Tibial nerve (tissue), 4 donors: ENCODE data around the gene PRR13. TPM values are rescaled to one million over a fixed set of nuclear protein-coding genes. Genes with fewer than 3 reads are reported as not detected.

Experiments used
- DNase-seq, 2 donors: peaks; one replicate each; pipeline ENCODE4 v3.0.0-alpha.2; 2019; ENCODE audit warnings: low spot score in 2 of 2
- H3K27ac ChIP-seq, 4 donors: fragments of 200-600 bp; sonication (generic) in 3 of 4; one replicate each; pipeline ENCODE4 v1.5.1; 2017 to 2019; ENCODE audit warnings: mild to moderate bottlenecking in 1 of 4
- H3K27me3 ChIP-seq, 2 donors: fragments of 200-600 bp; sonication (generic) in 1 of 2; one replicate each; pipeline versions ENCODE4 v1.5.1 to v1.6.0; 2017 to 2019
- H3K36me3 ChIP-seq, 3 donors: fragments of 200-600 bp; sonication (generic); one replicate each; pipeline ENCODE4 v1.5.1; 2018 to 2019
- H3K4me1 ChIP-seq, 4 donors: fragments of 200-600 bp; sonication (generic) in 3 of 4; one replicate each; pipeline ENCODE4 v1.5.1; 2017 to 2019
- H3K4me3 ChIP-seq, 4 donors: fragments of 200-600 bp; sonication (generic) in 3 of 4; one replicate each; pipeline ENCODE4 v1.5.1; 2017 to 2019; ENCODE audit warnings: mild to moderate bottlenecking in 1 of 4, moderate library complexity in 1 of 4
- H3K9me3 ChIP-seq, 4 donors: fragments of 200-600 bp; sonication (generic) in 3 of 4; one replicate each; pipeline ENCODE4 v1.5.1; 2017 to 2019
- EP300 ChIP-seq, 2 donors: sonication (generic); formaldehyde crosslinking; IDR thresholded peaks; one replicate each; pipeline ENCODE4 v1.6.1; 2017; ENCODE audit warnings: antibody characterized with exemption in 2 of 2, mild to moderate bottlenecking in 1 of 2
- POLR2A ChIP-seq, 2 donors: fragments of 450-650 bp; IDR thresholded peaks; one replicate each; pipeline ENCODE4 v1.6.1; 2017; ENCODE audit warnings: antibody characterized with exemption in 2 of 2, mild to moderate bottlenecking in 2 of 2, moderate library complexity in 2 of 2
- WGBS, 2 donors: methylation state at CpG; one replicate each; pipeline ENCODE4 v1.1.5; 2018; 5-methylcytosine and 5-hydroxymethylcytosine counted together
- total RNA-seq, 4 donors: library from RNA; depleted of rRNA; stranded (reverse); fragments of >200 nt; gene quantifications; one replicate each; pipeline ENCODE4 v1.1.0, GENCODE V29; 2016
- TF ChIP-seq, protein P1 (sequence below), 5 experiments: fragments of 200-600 bp in 3 of 5; fragments of 450-650 bp in 2 of 5; sonication (generic) in 3 of 5; IDR thresholded peaks; one replicate each; pipeline ENCODE4 v1.5.1; 2016 to 2019; ENCODE audit warnings: antibody characterized with exemption in 5 of 5, mild to moderate bottlenecking in 3 of 5, moderate library complexity in 2 of 5

The PRR13 gene
- total RNA-seq, 4 donors from 2014 or later = 54.6 to 125 (median 57.0) TPM

DNA sequence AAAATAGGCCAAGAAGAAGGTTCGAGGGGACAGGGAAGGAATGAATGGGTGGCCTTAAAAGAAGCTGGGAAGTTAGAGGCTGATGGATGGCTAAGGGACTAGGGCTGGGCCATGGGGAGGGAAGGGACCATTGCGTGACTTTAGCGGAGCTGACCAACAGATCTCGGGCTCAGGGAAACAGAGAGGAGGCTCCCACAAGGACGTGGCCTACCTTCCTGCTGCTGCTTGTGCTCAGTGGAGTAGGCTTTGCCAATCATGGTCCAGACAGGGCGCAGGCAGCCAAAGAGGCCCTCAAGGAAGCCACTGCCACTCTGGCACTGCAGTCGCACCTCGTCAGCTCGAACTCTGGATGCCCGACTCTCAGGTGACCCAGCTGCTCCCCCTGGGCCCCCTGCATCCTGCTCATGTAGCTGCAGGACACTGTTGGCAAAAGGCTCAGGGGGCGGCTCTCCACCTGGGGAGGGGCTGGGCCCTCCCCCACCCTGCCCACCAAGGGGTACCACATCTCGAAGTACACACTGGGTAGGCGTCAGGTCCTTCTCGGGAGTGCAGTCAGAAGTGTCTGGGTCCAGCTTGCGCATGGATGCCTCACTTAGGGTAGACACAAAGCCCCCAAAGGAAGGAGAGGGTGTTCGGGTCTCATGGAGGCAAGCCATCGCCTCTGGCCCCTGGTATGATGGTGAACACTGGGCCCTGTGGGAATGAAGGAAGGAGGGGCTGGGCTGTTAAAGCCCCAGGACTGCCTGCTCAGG is 45.4 kb downstream of the PRR13 start:
- H3K9me3 ChIP-seq = no peaks in the 10 kb centered on the region
- H3K27ac ChIP-seq = peak overlapping the region in 1 of 4 donors; percentile 36
- TF ChIP-seq, protein P1, sequence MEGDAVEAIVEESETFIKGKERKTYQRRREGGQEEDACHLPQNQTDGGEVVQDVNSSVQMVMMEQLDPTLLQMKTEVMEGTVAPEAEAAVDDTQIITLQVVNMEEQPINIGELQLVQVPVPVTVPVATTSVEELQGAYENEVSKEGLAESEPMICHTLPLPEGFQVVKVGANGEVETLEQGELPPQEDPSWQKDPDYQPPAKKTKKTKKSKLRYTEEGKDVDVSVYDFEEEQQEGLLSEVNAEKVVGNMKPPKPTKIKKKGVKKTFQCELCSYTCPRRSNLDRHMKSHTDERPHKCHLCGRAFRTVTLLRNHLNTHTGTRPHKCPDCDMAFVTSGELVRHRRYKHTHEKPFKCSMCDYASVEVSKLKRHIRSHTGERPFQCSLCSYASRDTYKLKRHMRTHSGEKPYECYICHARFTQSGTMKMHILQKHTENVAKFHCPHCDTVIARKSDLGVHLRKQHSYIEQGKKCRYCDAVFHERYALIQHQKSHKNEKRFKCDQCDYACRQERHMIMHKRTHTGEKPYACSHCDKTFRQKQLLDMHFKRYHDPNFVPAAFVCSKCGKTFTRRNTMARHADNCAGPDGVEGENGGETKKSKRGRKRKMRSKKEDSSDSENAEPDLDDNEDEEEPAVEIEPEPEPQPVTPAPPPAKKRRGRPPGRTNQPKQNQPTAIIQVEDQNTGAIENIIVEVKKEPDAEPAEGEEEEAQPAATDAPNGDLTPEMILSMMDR (IDR thresholded peaks at IDR 0.05) = no peak
- TF ChIP-seq EP300 (IDR thresholded peaks at IDR 0.05) (no peak), POLR2A (IDR thresholded peaks at IDR 0.05) (no peak)
- DNase-seq = no peak
- no peak overlapping the region for H3K4me3 ChIP-seq
- 74 to 79% methylated on average over 16 to 17 of the region's 17 CpGs for WGBS, 2 donors
- H3K27me3 ChIP-seq = no peaks in the 10 kb centered on the region
- H3K36me3 ChIP-seq = peaks cover 8 to 64% (median 10%) of the 10 kb centered on the region in 3 donors
- H3K4me1 ChIP-seq = peaks cover 0 to 28% (median 4%) of the 10 kb centered on the region in 4 donors

DNA sequence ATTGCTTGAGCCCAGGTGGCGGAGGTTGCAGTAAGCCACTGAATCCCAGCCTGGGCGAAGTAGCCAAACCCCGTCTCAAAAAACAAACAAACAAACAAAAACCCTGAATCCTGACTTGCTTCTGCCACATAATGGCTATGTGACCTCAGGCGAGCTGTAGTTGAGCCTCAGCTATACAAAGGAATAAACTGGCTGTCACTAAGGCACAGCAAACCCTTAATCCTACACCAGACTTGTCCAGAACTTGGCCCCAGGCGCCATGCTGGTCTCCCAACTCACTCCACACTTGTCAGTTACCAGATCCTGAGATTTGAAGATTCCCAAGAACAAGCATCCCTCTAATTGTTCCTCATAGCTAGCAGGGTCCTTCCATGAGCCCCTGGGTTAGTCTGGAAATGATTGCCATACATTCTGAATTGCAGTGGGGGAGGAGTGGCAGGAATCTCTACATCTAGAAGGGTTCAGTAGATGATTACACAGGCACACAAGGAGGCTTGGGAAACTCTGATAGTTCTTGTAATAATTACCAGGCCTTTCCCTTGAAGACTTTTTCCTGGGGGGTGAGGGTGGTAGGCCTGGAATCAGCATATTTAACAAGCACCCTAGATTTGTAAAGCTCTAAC is 47.8 kb downstream of the PRR13 start:
- Histone ChIP-seq H3K36me3 (peaks cover 6 to 40% (median 8%) of the 10 kb centered on the region in 3 donors), H3K27ac (no peak overlapping the region), H3K4me1 (peaks cover 0 to 33% (median 12%) of the 10 kb centered on the region in 4 donors), H3K9me3 (no peaks in the 10 kb centered on the region), H3K4me3 (no peak overlapping the region), H3K27me3 (no peaks in the 10 kb centered on the region)
- TF ChIP-seq POLR2A (IDR thresholded peaks at IDR 0.05) (no peak), EP300 (IDR thresholded peaks at IDR 0.05) (no peak)
- TF ChIP-seq, protein P1 (IDR thresholded peaks at IDR 0.05) = no peak
- WGBS, 2 donors = 93 to 98% methylated on average over 5 of the region's 5 CpGs
- no peak for DNase-seq

DNA sequence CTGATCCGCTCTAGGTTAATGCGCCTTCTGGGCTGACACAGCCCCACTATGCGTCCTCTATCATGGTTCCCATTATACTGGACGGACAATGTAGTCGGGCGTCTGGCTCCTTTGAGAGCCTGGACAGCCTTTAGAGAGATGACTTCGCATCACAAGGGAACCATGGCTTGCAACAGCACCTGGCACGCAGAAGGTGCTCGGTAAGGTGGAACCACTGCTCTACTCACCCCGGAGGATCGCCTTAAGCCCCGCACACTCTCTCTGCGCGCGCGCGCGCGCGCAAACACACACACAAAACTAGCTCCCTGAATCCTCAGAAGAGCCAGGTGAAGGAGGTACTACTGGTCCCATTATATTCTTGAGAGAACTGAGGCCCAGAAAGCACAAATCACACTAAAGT is 50.7 kb downstream of the PRR13 start:
- peaks cover 0 to 12% (median 2%) of the 10 kb centered on the region in 3 donors for H3K36me3 ChIP-seq
- peak overlapping the region; percentile 47 to 72 (median 64) for H3K4me3 ChIP-seq
- no peak for DNase-seq
- H3K27me3 ChIP-seq = no peaks in the 10 kb centered on the region
- peak overlapping the region; percentile 69 to 91 (median 86) for H3K27ac ChIP-seq
- no peaks in the 10 kb centered on the region for H3K9me3 ChIP-seq
- 53 to 58% methylated on average over 17 to 20 of the region's 20 CpGs for WGBS, 2 donors
- peaks cover 0 to 51% (median 22%) of the 10 kb centered on the region in 4 donors for H3K4me1 ChIP-seq
- TF ChIP-seq, protein P1 (IDR thresholded peaks at IDR 0.05) = no peak
- no peak for TF ChIP-seq POLR2A (IDR thresholded peaks at IDR 0.05)
- no peak for TF ChIP-seq EP300 (IDR thresholded peaks at IDR 0.05)

DNA sequence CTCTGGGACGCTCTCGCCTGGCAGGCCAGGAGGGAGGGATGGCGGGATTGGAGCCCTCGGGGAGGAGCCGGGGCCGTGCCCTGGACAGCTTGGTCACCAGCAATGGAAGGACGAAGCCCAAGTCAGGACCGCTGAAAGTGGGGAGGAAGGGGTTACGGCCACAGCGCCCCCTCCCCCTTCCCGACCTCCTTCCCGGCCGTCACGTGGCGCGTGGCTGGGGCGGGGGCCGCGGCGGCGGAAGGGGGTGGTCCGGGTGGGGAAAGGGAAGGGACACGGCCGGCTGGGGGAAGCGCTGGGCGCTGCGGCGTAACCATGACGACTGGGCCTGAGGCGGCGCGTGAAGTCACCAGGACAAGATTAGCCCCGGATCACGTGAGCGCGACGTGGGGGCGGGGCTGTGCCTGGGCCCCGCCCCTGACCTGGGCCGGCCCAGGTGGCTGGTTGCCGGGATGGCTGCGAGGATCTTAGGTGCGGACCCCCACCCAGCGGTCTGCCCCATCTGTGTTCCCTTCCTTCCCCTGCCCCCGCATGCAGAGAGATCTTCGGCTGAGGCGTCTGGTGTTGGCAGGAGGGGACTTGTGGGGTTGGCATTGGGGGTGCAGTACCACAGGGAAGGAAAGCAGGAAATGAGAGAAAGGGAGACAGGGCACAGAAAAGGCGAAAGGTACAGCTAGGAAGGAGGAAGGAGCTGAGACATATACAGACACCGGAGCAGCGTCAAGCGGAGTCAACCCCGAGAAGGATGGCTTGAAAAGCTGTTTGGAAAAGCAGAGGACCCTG is 51.5 kb downstream of the PRR13 start:
- peak; percentile 90 to 91 for DNase-seq
- TF ChIP-seq EP300 (IDR thresholded peaks at IDR 0.05) (peak; percentile 69 to 83), POLR2A (IDR thresholded peaks at IDR 0.05) (peak; percentile 67 to 82)
- TF ChIP-seq, protein P1 (IDR thresholded peaks at IDR 0.05) = peak in 1 of 5 experiments; percentile 35
- Histone ChIP-seq H3K27me3 (no peaks in the 10 kb centered on the region), H3K4me1 (peaks cover 0 to 57% (median 25%) of the 10 kb centered on the region in 4 donors), H3K9me3 (no peaks in the 10 kb centered on the region), H3K36me3 (peaks cover 0 to 7% (median 0%) of the 10 kb centered on the region in 3 donors), H3K4me3 (peak overlapping the region; percentile 47 to 72 (median 64)), H3K27ac (peak overlapping the region; percentile 69 to 91 (median 86))
- 1 to 2% methylated on average over 31 to 36 of the region's 52 CpGs for WGBS, 2 donors
